Skeletal muscle satellite cell (primary cell): ENCODE measurements around the gene XRCC6.
"Not testable (repeated sequence)": the region's sequence is repeated elsewhere in the genome, so short reads cannot be mapped to it uniquely, and the experiment has no call there.

Experiments
- H3K27me3 ChIP-seq: 2 replicates; pipeline ENCODE4 v1.7.0; 2013; ENCODE audit warnings: low read length; ENCODE audit not compliant: control insufficient read depth, insufficient read depth
- H3K36me3 ChIP-seq: 2 replicates; pipeline ENCODE4 v1.7.0; 2013; ENCODE audit warnings: mild to moderate bottlenecking, control low read depth, low read length; ENCODE audit not compliant: insufficient read depth
- H3K4me1 ChIP-seq: 2 replicates; pipeline ENCODE4 v1.7.0; 2013; ENCODE audit warnings: low read length; ENCODE audit not compliant: control insufficient read depth, insufficient read depth
- H3K4me2 ChIP-seq: 2 replicates; pipeline ENCODE4 v1.7.0; 2013; ENCODE audit warnings: mild to moderate bottlenecking, low read length
- H3K4me3 ChIP-seq: 2 replicates; pipeline ENCODE4 v1.7.0; 2013; ENCODE audit warnings: low read length
- H3K9ac ChIP-seq: 2 replicates; pipeline ENCODE4 v1.7.0; 2013; ENCODE audit warnings: mild to moderate bottlenecking, low read depth, low read length, moderate library complexity
- H3K9me3 ChIP-seq: replicated peaks from 2 replicates; pipeline ENCODE4 v1.7.0; 2013; ENCODE audit warnings: mild to moderate bottlenecking, control low read depth, low read length

XRCC6 gene

GRCh38 chr22:41672780-41673509 is 51.9 kb downstream of the XRCC6 start:
- Histone ChIP-seq H3K4me1 (peaks cover 8% of the 10 kb centered on the region), H3K36me3 (peaks cover 25% of the 10 kb centered on the region), H3K27me3 (no peaks in the 10 kb centered on the region), H3K9me3 (no peaks in the 10 kb centered on the region), H3K4me3 (no peak overlapping the region), H3K9ac (no peak overlapping the region), H3K4me2 (no peak overlapping the region)

GRCh38 chr22:41674846-41675340 is 53.8 kb downstream of the XRCC6 start:
- peaks cover 37% of the 10 kb centered on the region for H3K36me3 ChIP-seq
- H3K27me3 ChIP-seq = no peaks in the 10 kb centered on the region
- no peak overlapping the region for H3K4me2 ChIP-seq
- H3K4me3 ChIP-seq = no peak overlapping the region
- H3K9ac ChIP-seq = no peak overlapping the region
- peaks cover 3% of the 10 kb centered on the region for H3K4me1 ChIP-seq
- H3K9me3 ChIP-seq = no peaks in the 10 kb centered on the region

GRCh38 chr22:41676134-41676533 is 55.0 kb downstream of the XRCC6 start:
- Histone ChIP-seq H3K9ac (no peak overlapping the region), H3K27me3 (no peaks in the 10 kb centered on the region), H3K9me3 (no peaks in the 10 kb centered on the region), H3K4me3 (no peak overlapping the region), H3K36me3 (peaks cover 40% of the 10 kb centered on the region), H3K4me1 (no peaks in the 10 kb centered on the region), H3K4me2 (no peak overlapping the region)

GRCh38 chr22:41681616-41682015 is 60.5 kb downstream of the XRCC6 start:
- Histone ChIP-seq H3K36me3 (peaks cover 22% of the 10 kb centered on the region), H3K9ac (peak overlapping the region; percentile 93), H3K4me3 (peak overlapping the region; percentile 94), H3K4me2 (peak overlapping the region; percentile 86), H3K27me3 (no peaks in the 10 kb centered on the region), H3K9me3 (no peaks in the 10 kb centered on the region), H3K4me1 (no peaks in the 10 kb centered on the region)

GRCh38 chr22:41682033-41682807 is 61.1 kb downstream of the XRCC6 start:
- Histone ChIP-seq H3K27me3 (no peaks in the 10 kb centered on the region), H3K9me3 (no peaks in the 10 kb centered on the region), H3K9ac (peak overlapping the region; percentile 93), H3K36me3 (peaks cover 22% of the 10 kb centered on the region), H3K4me2 (peak overlapping the region; percentile 86), H3K4me1 (no peaks in the 10 kb centered on the region), H3K4me3 (peak overlapping the region; percentile 94)

- H3K9ac ChIP-seq = peak overlapping the region; percentile 93
- H3K27me3 ChIP-seq = no peaks in the 10 kb centered on the region
- H3K4me3 ChIP-seq = no peak overlapping the region
- peaks cover 22% of the 10 kb centered on the region for H3K36me3 ChIP-seq
- no peaks in the 10 kb centered on the region for H3K4me1 ChIP-seq
- peak overlapping the region; percentile 86 for H3K4me2 ChIP-seq
- H3K9me3 ChIP-seq = no peaks in the 10 kb centered on the region
Observed at GRCh38 chr22:41683052-41683451, 62.0 kb downstream of the XRCC6 start.

- no peaks in the 10 kb centered on the region for H3K4me1 ChIP-seq
- no peak overlapping the region for H3K4me3 ChIP-seq
- peaks cover 17% of the 10 kb centered on the region for H3K36me3 ChIP-seq
- H3K4me2 ChIP-seq = no peak overlapping the region
- no peaks in the 10 kb centered on the region for H3K27me3 ChIP-seq
- H3K9me3 ChIP-seq = no peaks in the 10 kb centered on the region
- no peak overlapping the region for H3K9ac ChIP-seq
Observed at GRCh38 chr22:41683616-41684015, 62.5 kb downstream of the XRCC6 start.

GRCh38 chr22:41684194-41684593 is 63.1 kb downstream of the XRCC6 start:
- H3K4me1 ChIP-seq = no peaks in the 10 kb centered on the region
- H3K4me2 ChIP-seq = no peak overlapping the region
- H3K9ac ChIP-seq = no peak overlapping the region
- H3K36me3 ChIP-seq = peaks cover 14% of the 10 kb centered on the region
- H3K27me3 ChIP-seq = no peaks in the 10 kb centered on the region
- no peaks in the 10 kb centered on the region for H3K9me3 ChIP-seq
- H3K4me3 ChIP-seq = no peak overlapping the region

GRCh38 chr22:41686890-41687289 is 65.8 kb downstream of the XRCC6 start:
- H3K4me3 ChIP-seq = peak overlapping the region; percentile 91
- not testable (repeated sequence) for H3K4me1 ChIP-seq, H3K27me3 ChIP-seq, H3K36me3 ChIP-seq, H3K9me3 ChIP-seq
- H3K9ac ChIP-seq = peak overlapping the region; percentile 95
- peak overlapping the region; percentile 82 for H3K4me2 ChIP-seq

GRCh38 chr22:41687901-41688364 is 66.8 kb downstream of the XRCC6 start:
- Histone ChIP-seq H3K9ac (peak overlapping the region; percentile 95), H3K36me3 (no peaks in the 10 kb centered on the region), H3K4me2 (peak overlapping the region; percentile 82), H3K27me3 (no peaks in the 10 kb centered on the region), H3K4me3 (peak overlapping the region; percentile 91), H3K9me3 (no peaks in the 10 kb centered on the region), H3K4me1 (no peaks in the 10 kb centered on the region)

GRCh38 chr22:41688365-41689211 is 67.5 kb downstream of the XRCC6 start, which contains the start of gene SNU13:
TSS of gene SNU13 (minus strand) at chr22:41688867. CDS start at chr22:41688796, 71 bp downstream.
- Histone ChIP-seq H3K9me3 (no peaks in the 10 kb centered on the region), H3K4me2 (peak within 1 kb of the TSS; percentile 82), H3K36me3 (peaks cover 6% of the 10 kb centered on the region), H3K27me3 (no peaks in the 10 kb centered on the region), H3K9ac (peak within 1 kb of the TSS; percentile 95), H3K4me1 (no peaks in the 10 kb centered on the region), H3K4me3 (peak within 1 kb of the TSS; percentile 91)
